Stimulated activated CD4-positive, alpha-beta T cell treated with anti-CD3 and anti-CD28 coated beads, Interleukin-1b, Interleukin-23, amount 100 ng/mL, for 48 hours (primary cell): Measurements from ENCODE around the gene HCFC1R1.

Experiments used
- DNase-seq: peaks from one replicate; pipeline ENCODE4 v3.0.0-alpha.2; 2020

The HCFC1R1 gene

DNA sequence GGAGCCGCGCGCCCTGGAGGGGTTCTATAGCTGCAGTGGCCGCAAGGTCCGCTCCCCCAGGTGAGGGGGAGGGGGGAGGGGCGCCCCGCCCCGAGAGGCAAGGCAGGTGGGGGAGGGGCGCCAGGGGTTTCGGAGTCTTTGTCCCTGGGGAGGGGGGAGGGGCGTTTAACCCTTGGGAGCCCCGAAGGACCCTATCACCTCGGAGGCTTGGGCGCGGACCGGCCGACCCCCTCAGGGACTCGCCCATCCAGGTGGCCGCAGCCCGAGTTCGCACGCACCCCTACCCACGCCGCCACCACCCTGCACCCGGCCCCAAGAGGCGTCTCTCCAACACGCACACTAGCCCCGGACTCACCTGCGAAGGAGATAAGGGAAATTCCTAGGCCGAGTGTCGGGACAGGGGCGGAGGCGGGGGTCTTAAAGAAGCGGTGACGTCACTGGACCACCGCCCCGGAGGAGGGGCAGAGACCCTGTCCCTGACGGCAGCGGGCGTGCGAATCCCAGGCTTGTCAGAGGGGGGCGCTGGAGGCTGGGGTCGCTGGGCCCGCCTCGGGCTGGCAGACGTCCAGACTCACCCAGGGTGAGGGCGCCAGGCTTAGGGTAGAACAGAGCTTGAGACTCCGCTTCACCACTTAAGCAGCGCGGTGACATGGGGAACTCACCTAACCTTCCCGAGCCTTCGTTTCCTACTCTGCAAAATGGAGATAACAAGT lies 5.8 kb downstream of the HCFC1R1 start, which contains the start of gene CLDN6:
Gene CLDN6 (minus strand): TSS at position 390 of the 713 bp plus-strand sequence. CDS start 2,162 bp downstream, outside the sequence.
- DNase-seq = peak; percentile 52

DNA sequence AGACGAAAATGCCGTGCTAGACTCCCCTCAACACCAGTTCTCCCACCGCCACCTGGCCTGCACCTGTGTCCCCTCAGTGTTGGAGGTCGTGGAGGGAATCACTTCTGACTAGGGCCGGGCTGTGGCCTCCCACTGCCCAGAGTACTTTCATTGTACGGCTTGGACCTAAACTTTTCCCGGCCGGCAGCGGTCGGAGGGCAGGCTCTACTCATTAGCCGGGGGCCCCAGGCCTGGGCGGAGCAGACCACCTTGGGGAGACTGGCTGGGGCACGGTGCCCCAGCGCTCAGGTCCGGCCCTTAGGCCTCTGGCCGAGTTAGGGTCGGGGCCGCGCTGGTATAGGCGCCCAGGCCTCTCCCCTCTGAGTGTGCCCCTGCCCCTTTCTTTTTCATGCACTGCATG lies 6.4 kb downstream of the HCFC1R1 start:
- DNase-seq = no peak

DNA sequence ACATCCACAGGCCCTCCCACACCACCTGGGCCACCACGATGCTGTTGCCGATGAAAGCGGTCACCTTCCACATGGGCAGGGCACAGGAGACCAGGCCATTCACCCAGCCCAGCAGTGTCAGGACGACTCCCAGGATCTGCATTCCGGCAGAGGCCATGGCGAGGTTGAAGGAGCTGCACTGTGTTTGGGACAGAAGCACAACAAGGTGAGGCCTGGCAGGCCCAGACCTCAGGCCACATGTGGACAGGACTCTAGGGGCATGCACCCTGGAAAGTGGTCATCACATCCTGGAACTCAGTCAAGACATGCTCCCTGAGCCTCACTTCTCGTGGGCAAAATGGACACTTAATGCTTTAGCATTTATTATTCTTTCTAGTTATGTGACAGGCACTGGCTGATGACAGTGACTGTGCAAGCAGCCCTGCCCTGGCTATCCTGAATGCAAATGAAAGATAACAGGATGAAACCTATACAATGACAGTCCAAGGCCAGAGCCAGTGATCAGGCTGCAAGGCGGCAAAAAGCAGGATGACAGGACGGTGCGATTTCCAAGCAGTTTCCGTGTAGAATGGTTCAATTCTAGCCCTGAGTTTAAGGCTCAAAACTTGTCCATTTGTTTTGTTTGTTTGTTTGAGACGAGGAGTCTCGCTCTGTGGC lies 7.7 kb downstream of the HCFC1R1 start:
- no peak for DNase-seq

DNA sequence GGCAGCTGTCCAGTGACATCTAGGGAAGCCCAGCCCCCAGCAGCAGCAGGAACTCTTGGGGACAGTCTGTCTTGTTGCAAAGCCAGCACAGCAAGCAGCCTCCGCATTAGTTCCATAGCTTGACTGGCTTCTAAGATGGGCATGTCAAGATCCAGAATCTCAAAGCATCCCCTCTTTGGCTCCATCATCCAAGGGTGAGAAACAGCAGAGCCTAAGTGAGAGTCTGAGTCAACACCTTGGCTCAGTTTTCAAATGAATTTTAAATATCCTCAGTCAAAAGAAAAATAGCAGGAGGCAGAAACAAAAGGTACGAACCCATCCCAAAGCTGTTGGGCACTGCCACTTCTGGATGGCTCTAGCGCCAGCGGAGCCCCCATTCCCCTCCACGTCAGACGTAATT lies 8.8 kb downstream of the HCFC1R1 start:
- no peak for DNase-seq

DNA sequence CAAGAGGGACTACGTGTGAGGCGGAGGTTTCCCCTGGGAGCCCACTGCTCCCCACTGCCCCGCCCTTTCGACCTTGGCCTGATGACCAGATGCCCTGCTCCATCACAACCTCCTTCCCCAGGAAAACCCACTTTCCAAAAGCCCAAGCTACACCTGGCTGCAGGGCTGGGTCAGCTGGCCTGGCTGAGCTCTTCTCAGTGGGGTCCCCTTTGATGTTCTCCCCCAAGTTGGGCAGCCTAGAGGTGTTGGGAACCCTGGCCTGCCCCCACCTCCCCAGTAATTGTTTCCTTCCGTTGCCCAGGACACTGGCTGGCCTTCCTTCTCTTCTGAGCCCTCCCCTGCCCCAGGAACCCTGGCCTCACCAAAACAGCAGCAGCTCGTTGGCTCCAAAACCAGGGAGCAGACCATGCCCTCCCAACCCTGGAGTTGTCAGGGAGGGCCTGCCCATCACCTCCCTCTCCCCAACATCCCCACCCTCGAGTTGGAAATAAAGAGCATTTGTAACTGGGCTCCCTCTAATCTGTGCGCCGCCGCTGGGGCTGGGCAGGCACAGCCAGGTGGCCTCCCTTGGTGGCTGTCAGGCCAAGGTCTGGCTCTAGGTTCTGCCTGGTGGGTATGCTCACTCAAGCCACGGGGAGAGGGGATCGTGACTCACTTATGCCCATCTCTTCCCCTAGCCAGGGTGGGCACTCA lies 9.6 kb downstream of the HCFC1R1 start:
- no peak for DNase-seq

DNA sequence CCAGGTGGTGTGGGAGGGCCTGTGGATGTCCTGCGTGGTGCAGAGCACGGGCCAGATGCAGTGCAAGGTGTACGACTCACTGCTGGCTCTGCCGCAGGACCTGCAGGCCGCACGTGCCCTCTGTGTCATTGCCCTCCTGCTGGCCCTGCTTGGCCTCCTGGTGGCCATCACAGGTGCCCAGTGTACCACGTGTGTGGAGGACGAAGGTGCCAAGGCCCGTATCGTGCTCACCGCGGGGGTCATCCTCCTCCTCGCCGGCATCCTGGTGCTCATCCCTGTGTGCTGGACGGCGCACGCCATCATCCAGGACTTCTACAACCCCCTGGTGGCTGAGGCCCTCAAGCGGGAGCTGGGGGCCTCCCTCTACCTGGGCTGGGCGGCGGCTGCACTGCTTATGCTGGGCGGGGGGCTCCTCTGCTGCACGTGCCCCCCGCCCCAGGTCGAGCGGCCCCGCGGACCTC lies 10.2 kb downstream of the HCFC1R1 start:
- DNase-seq = no peak

DNA sequence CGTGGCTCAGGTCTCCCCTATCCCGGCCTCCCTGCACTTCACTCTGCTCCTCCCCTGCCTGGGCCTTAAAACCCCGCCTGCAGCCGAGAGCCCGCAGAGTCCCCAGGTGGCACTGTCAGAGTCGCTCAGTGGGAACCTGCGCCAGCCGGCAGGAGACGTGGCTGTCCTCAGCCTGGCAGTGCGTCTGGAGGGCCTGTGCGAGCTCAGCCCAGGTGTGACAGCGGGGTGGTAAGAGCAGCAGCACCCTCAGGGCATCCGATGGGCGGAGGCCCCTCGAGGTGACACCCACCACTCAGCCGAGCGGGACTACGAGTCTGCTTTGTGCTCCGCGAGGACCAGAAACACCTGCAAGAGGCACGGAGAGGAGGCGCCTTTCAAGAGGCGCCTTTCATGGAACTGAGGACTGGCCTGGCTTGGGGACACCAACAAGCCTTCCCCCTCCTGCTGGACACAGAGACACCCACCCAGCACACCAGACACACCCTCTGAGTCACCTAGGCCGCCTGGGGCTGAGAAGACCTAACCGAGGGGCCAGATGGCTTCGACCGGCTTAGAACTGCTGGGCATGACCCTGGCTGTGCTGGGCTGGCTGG lies 10.8 kb downstream of the HCFC1R1 start, which contains the start of gene CLDN9:
Gene CLDN9 (plus strand): TSS at position 96 of the 593 bp plus-strand sequence. CDS start 440 bp downstream, at position 536.
- no peak for DNase-seq

DNA sequence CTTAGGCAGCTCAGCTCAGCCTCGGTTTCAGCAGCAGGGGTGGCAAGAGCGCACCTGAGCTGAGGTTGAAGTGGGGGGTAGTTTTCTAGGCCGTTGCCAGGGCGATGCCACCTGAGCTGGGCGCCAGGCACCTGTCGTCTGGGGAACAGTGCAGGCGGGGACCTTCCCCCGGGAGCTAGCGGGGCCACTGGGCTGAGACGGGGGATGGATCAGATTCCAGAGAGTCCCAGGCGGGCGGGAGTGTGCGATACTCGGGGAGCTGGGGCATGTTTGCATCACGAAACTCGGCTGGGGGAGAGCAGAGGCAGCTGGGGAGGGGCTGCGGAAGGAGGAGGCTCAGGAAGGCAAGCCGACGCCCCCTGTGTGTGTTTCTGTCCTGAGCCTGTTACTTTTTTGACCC lies 11.5 kb downstream of the HCFC1R1 start:
- no peak for DNase-seq

DNA sequence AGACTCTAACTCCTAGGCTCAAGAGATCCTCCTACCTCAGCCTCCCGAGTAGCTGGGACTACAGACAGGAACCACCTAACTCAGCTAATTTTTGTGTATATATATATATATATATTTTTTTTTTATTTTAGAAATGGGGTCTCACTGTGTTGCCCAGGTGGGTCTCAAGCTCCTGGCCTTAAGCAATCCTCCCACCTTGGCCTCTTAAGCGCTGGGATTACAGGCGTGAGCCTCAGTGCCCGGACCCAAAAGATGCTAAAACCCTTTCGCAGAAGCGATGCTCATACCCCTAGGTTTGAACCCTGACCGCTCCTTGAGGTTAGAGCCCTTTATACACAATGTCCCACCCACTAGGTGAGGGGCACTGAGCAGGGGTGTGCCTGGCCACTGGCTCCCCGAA lies 13.2 kb downstream of the HCFC1R1 start:
- DNase-seq = no peak

DNA sequence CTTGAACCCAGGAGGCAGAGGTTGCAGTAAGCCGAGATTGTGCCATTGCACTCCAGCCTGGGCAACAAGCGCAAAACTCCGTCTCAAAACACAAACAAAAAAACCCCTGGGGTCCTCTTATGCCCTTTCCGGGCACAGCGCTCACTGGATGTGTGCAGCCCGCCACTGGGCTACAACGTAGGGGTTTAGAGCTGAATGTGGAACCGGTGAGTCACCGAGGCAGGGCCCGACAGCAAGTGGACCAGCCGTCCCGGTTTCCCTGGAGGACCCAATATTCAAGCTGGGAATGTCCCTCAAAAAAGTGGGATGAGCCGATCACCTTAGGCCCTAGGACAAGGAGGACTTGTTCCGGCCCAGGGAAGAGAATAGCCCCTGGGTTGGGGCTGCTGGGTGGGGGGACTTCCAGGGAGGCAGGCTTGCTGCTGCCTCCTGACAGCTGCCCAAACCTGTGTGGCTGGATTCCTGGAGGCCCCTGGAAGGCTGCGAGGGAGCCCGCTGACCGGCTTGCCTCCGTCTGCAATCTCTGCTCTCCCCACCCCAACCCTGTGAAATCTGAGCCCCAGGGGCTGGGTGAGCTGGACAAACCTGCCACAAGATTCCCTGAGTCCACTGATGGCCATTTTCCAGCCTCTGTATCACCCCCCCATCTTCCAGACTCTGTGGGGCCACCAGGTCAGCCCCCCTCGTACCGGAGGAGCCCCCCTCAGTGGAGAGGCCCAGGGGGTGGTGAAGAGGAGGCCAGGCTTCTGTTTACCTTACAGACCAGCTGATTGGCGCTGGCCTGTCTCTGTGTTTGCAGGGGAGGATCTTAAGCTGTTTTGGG lies 14.0 kb downstream of the HCFC1R1 start:
- DNase-seq = no peak

DNA sequence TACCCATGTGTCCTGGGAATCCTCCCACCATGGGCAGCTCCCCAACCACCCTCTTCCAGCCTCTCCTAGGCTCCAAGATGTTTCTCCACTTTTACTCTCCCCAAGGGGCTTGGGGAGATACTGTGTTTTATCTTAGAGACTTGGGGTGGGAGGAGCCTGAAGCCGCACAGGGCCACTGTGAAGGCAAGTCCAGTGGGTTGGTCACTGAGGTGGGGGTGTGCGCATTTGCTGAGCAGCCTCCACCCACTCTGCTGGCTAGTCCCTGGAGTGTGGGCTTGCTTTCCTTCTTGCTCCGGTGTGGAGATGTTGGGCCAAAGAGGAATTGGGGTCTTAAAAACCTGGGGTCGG lies 15.1 kb downstream of the HCFC1R1 start:
- DNase-seq = no peak

DNA sequence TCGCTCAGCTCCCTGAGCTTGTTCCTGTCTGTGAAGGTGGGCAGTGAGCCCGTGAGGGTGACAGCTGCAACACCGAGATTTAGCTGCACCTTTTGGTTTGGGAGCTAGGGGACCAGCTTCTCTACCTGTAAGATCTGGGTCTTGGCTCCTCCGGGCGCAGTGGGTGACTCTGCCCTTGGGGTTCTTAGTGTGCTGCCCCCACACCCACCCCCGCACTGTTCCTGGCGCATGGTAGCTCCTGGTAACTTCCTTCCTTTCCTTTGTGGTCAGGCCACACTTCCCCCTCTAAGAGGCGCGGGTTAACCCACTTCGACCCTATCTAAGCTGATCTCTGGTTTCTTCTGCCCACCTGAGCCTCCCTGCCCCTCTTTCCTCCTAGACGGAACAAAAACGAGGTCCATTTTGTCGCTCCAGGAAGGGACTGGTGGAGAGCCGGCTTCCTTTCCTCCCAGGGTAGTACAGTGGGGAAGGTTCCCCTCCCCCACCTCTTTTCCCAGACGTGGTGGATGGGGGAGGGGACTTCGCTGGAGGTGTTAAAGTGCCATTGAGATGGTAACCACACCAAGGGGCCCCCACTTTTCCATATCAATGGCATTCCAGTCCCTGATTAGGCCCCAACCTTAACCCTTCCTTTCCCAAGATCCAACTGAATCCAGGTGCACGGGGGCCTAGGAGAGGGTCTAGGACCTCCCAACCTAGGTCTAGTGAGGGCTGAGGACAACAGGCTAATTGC lies 15.6 kb downstream of the HCFC1R1 start:
- DNase-seq = no peak

DNA sequence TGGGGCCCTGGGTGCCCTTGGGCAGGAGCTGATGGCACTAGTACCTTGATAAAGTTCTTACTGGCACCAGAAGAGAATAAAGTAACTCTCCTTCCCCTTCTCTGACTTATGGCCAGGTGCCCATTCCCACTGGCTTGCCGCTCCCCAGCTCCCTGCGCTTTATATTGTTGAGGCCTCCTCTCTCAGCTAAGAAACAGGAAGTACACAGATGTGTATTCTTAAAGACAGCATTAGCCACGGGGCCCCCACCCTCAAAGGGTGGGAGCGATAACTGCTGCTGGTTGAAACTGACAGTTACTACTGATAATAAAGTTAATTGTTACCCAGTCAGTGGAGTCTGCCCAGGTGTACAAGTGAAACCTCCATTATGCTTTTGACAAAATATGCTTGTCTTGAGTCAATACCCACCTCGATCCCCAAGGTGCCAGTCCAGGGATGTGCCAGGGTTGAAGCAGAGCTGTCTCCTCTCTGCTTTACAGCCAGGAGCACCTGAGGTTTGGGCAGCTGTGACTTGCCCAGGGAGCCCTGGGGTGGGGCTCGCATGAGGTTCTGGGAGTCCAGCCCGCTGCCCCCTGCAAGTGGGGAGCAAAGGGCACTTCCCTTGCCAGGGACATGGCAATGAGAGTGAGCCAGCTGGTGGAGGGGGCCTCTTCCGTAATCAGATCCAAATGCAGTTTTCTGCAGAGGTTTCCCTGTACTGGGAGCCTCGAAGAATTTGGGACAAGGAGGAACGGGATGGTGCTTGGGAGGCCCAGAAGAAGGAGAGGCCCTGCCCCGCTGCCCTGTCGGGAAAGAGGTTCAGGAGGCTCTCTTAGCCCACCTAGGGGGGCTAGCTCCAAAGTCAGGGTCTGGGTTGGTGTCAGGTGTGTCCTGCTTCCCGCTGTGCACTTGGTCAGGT lies 16.4 kb downstream of the HCFC1R1 start:
- DNase-seq = no peak

DNA sequence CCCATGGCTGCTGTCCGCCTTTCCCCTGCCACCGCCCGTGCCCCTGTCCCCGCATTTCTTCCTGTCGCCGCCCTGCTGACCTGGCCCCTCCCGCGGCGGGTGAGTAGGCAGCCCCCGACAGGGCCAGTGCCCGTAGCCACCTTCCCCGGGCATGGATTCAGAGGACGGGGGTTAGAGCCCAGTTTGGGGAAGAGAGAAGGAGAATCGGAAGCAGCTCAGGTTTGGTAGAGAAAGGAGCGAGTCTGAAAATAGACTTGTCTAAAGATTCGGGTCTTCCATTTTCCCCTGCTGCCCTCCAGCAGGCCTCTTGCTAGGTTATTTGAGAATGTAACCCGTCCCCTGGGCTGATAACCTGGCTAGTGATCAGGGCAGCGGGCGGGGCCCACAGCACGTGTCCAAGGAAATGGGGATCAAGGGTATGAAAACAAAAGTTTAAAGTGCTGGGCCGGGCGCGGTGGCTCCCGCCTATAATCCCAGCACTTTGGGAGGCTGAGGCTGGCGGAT lies 18.9 kb downstream of the HCFC1R1 start:
- no peak for DNase-seq

DNA sequence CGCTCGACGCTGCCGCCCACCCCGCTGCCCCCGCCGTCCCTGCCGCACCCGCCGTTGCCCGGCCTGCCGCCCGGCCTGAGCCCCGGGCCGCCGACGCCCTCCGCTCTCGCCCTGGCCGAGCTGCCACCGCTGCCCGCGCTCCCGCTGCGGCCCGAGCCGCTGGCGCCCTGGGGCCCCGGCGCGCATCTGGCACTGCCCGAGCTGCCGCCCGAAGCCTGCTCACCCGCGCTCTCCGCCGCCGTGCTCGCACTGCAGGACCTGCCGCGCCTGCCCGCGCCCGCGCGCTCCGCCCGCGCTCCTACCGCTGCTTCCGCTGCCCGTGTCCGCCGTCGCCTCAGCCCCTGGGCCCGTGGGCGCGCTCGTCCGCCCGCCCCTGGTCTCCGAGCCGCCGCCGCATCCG lies 19.4 kb downstream of the HCFC1R1 start:
- DNase-seq = no peak

DNA sequence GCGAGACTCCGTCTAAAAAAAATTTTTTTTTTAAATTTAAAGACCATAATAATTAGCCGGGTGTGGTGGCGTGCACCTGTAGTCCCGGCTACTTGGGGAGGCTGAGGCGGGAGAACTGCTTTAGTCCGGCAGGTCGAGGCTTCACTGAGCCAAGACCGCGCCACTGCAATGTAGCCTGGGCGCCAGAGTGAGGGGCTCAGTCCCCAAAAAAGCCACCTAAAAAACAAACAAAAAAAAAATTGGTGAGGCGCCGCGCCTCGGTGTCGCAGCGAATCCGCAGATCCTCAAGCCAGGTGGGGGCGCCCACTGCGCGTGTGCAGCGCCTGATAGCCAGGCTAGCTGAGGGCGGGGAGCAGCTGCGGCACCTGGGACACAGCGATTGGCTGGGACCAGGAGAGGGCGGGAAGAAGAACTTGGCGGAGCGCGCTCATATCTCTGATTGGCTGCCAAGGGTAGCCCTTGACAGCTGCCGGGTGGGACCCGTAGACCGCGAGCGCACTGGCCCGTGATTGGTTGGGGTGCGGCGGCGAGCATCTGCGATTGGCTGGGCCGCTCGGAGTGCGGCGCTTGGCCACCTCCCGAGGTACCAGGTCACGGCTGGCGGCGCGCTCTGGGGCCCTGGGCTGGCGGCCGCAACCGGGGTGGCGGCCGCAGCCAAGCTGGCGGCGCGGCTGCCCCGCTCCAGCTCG lies 20.0 kb downstream of the HCFC1R1 start:
- DNase-seq = peak; percentile 99

DNA sequence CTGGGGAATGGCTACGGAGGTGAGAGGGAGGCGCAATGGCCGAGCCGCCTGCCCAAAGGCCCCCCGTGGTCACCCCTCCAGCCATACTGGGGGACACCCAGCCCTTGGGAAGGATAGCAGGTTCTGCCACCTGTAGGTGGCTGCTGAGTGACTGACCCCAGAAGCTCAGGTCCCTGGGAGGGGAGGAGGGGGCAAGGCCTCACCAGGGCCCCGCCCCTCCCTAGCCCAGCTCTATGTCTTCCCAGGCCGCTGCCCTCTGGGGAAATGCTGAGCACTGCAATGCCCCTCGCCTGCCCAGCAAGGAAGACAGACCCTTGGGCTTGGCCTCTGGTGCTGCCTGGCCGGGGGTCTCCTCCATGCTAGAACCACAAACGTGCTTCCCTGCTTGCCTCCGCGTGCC lies 22.4 kb downstream of the HCFC1R1 start:
- no peak for DNase-seq

DNA sequence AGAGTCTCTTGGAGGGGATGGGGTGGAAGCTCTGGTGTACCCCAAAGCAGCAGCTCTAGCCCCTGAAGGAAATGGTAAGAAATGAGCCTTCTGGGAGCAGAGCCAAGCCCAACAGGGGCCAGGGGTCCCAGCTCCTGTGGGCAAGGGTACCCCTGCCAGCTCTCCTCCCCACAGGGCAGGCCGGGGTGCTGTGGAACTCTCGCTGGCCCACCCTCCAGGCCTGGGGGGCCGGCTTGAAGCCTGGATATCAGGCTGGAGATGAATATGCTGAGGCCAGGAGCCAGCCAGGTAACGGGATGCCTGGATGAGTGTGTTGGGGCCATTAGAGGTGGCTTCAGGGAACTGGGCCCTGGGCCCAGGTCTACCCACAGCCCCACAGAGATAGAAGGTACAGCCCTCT lies 23.2 kb downstream of the HCFC1R1 start:
- DNase-seq = no peak

DNA sequence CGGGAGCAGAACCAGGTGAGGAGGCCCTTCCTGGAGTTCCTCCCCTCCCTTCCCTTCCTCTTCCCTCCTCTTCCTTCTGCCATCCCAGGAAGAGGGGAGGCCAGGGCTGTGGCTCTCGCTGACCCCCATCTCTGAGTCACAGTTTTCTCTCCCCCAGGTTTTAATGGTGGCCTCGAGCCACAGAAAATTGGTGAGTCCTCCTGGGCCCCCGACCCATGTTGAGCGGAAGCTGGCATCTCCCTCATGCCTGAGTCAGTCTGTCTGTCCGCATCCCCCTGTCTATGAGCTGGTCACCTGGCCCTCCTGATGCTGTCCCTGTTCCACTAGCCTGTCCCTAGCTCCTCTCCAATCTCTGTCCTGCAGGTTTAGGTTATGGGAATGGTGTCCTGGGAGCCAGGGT lies 23.8 kb downstream of the HCFC1R1 start:
- no peak for DNase-seq

DNA sequence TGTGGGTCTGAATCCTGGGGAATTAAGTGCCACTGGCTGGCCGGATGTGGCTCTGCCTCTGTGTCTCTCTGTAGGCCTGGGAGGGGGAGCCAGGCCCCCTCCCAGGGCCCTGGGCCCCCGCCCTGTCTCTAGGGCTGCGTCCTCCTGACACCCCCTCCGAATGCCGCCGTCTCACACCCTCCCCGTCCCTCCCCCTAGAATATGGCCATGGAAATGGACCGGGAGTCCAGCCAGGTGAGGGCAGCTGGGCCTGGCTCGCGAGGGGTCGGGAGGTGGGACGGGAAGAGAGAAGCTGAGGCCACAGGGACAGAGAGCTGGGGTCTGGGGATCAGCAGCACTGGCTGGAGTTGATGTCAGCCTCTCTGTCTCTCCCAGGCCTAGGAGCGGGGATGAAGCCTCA lies 27.4 kb downstream of the HCFC1R1 start:
- no peak for DNase-seq
